ENCODE measurements around the gene GDI1. TPM values are rescaled to one million over a fixed set of nuclear protein-coding genes. Genes with fewer than 3 reads are reported as not detected.

Gene GDI1
- total and polyA plus RNA-seq, 2 donors (not counting 1 experiment from before 2014, with no cell fraction given): 199 to 311 TPM

GRCh38 chrX:154403858-154404257, 33.1 kb upstream of the GDI1 start:
- ATAC-seq (ENCODE audit: low read depth) (no peak), DNase-seq (no peak)
- no peaks in the 10 kb centered on the region for H3K79me2 ChIP-seq (ENCODE audit: control insufficient read depth, insufficient read depth, low read length)
- ChIA-PET POLR2A (no interaction called here), CTCF (interaction anchor here (0.7 kb wide), 1 partner anchor 79 kb away, joined by 4 read pairs; no protein-coding TSS in a partner anchor)
- H3K27ac ChIP-seq (ENCODE audit: low read length in 2 of 2): no peak overlapping the region
- no CpG with 5 or more reads among the region's 4 CpGs for WGBS (ENCODE audit: insufficient coverage)
- H3K27me3 ChIP-seq (replicated peaks in 1 of 4; ENCODE audit: control extremely low read depth in 1 of 4, control insufficient read depth in 3 of 4, insufficient read depth in 4 of 4, low read length in 3 of 4): no peaks in the 10 kb centered on the region
- H3K4me2 ChIP-seq (replicated peaks; ENCODE audit: low read depth, low read length, poor library complexity, severe bottlenecking): no peak overlapping the region
- no peaks in the 10 kb centered on the region for H3K27me3 Mint-ChIP-seq
- TF ChIP-seq EZH2 (IDR thresholded peaks at IDR 0.05; ENCODE audit: borderline replicate concordance, insufficient read depth, low read depth, low read length, poor library complexity, severe bottlenecking): no peak
- TF ChIP-seq CTCF (IDR thresholded peaks at IDR 0.05): no peak
- no peak overlapping the region for H3K9ac ChIP-seq (ENCODE audit: low read length)
- peaks cover 0 to 24% of the 10 kb centered on the region in 2 experiments for H3K36me3 ChIP-seq (replicated peaks in 1 of 2; ENCODE audit: control extremely low read depth in 1 of 2, control insufficient read depth in 1 of 2, extremely low read depth in 1 of 2, insufficient read depth in 2 of 2, low read length in 1 of 2)
- intact Hi-C loops (cut with micrococcal nuclease): no loop called here
- peaks cover 25% of the 10 kb centered on the region for H4K20me1 ChIP-seq (ENCODE audit: control insufficient read depth, insufficient read depth, low read length, poor library complexity, severe bottlenecking)
- no peaks in the 10 kb centered on the region for H3K9me3 Mint-ChIP-seq (ENCODE audit: insufficient read depth)
- H3K27ac Mint-ChIP-seq: no peak overlapping the region
- no peak overlapping the region for H2AFZ ChIP-seq (ENCODE audit: insufficient read depth, low read depth, low read length, poor library complexity, severe bottlenecking)
- H3K4me3 Mint-ChIP-seq: no peak overlapping the region
- H3K4me3 ChIP-seq (ENCODE audit: control extremely low read depth in 1 of 5, extremely low read depth in 1 of 5, insufficient read depth in 1 of 5, low read depth in 2 of 5, low read length in 4 of 5): no peak overlapping the region
- H3K9me3 ChIP-seq (ENCODE audit: control extremely low read depth in 1 of 3, control insufficient read depth in 2 of 3, insufficient read depth in 1 of 3, low read length in 2 of 3): no peaks in the 10 kb centered on the region
- peaks cover 12 to 19% of the 10 kb centered on the region in 2 donors for H3K4me1 ChIP-seq (ENCODE audit: control insufficient read depth in 2 of 2, insufficient read depth in 2 of 2, low read length in 2 of 2)
- H3K4me1 Mint-ChIP-seq: peaks cover 19% of the 10 kb centered on the region

- POLR2A ChIA-PET: no interaction called here
- Histone ChIP-seq H3K9me3 (ENCODE audit: control extremely low read depth in 1 of 3, control insufficient read depth in 2 of 3, insufficient read depth in 1 of 3, low read length in 2 of 3) (no peaks in the 10 kb centered on the region), H3K4me1 (ENCODE audit: control insufficient read depth in 2 of 2, insufficient read depth in 2 of 2, low read length in 2 of 2) (peaks cover 9 to 19% of the 10 kb centered on the region in 2 donors), H3K4me2 (replicated peaks; ENCODE audit: low read depth, low read length, poor library complexity, severe bottlenecking) (no peak overlapping the region), H3K9ac (ENCODE audit: low read length) (no peak overlapping the region), H3K79me2 (ENCODE audit: control insufficient read depth, insufficient read depth, low read length) (no peaks in the 10 kb centered on the region), H3K36me3 (replicated peaks in 1 of 2; ENCODE audit: control extremely low read depth in 1 of 2, control insufficient read depth in 1 of 2, extremely low read depth in 1 of 2, insufficient read depth in 2 of 2, low read length in 1 of 2) (peaks cover 0 to 16% of the 10 kb centered on the region in 2 experiments), H4K20me1 (ENCODE audit: control insufficient read depth, insufficient read depth, low read length, poor library complexity, severe bottlenecking) (peaks cover 17% of the 10 kb centered on the region), H3K4me3 (ENCODE audit: control extremely low read depth in 1 of 5, extremely low read depth in 1 of 5, insufficient read depth in 1 of 5, low read depth in 2 of 5, low read length in 4 of 5) (no peak overlapping the region), H3K27me3 (replicated peaks in 1 of 4; ENCODE audit: control extremely low read depth in 1 of 4, control insufficient read depth in 3 of 4, insufficient read depth in 4 of 4, low read length in 3 of 4) (no peaks in the 10 kb centered on the region), H3K27ac (ENCODE audit: low read length in 2 of 2) (no peak overlapping the region), H2AFZ (ENCODE audit: insufficient read depth, low read depth, low read length, poor library complexity, severe bottlenecking) (no peak overlapping the region)
- 96% methylated on average over 11 of the region's 16 CpGs for WGBS (ENCODE audit: insufficient coverage)
- DNase-seq: no peak
- no peak for ATAC-seq (ENCODE audit: low read depth)
- H3K4me1 Mint-ChIP-seq: peaks cover 19% of the 10 kb centered on the region
- no peak overlapping the region for H3K4me3 Mint-ChIP-seq
- CTCF ChIA-PET: no interaction called here
- TF ChIP-seq EZH2 (IDR thresholded peaks at IDR 0.05; ENCODE audit: borderline replicate concordance, insufficient read depth, low read depth, low read length, poor library complexity, severe bottlenecking) (no peak), CTCF (IDR thresholded peaks at IDR 0.05) (no peak)
- no peak overlapping the region for H3K27ac Mint-ChIP-seq
- no peaks in the 10 kb centered on the region for H3K9me3 Mint-ChIP-seq (ENCODE audit: insufficient read depth)
- intact Hi-C loops (cut with micrococcal nuclease): no loop called here
- H3K27me3 Mint-ChIP-seq: no peaks in the 10 kb centered on the region
Measured at GRCh38 chrX:154404625-154405192, 32.2 kb upstream of the GDI1 start.

All from B cell (primary cell).